Osteoblast (primary cell): Measurements from ENCODE around the gene ADTRP. TPM values are rescaled to one million over a fixed set of nuclear protein-coding genes. Genes with fewer than 3 reads are reported as not detected.

ENCODE experiments used
- DNase-seq: peaks from one replicate; pipeline ENCODE4 v3.0.0; 2011; ENCODE audit warnings: low spot score, mixed read lengths; ENCODE audit not compliant: insufficient read length; ENCODE audit errors: missing footprints
- H2AFZ ChIP-seq: 2 replicates; pipeline ENCODE4 v1.6.0; 2011; ENCODE audit warnings: mild to moderate bottlenecking, low read length
- H3K27ac ChIP-seq: 2 replicates; pipeline ENCODE4 v1.5.1; 2011; ENCODE audit warnings: mild to moderate bottlenecking, low read depth, low read length, moderate library complexity
- H3K27me3 ChIP-seq: 2 replicates; pipeline ENCODE4 v1.6.0; 2012; ENCODE audit warnings: mild to moderate bottlenecking, control low read depth, inconsistent platforms, low read length, moderate library complexity; ENCODE audit not compliant: insufficient read depth
- H3K36me3 ChIP-seq: 2 replicates; pipeline ENCODE4 v1.5.1; 2011; ENCODE audit warnings: mild to moderate bottlenecking, low read length, control low read depth, moderate library complexity; ENCODE audit not compliant: insufficient read depth
- H3K4me1 ChIP-seq: 2 replicates; pipeline ENCODE4 v1.5.1; 2011; ENCODE audit warnings: mild to moderate bottlenecking, low read length, control low read depth, moderate library complexity; ENCODE audit not compliant: insufficient read depth
- H3K4me2 ChIP-seq: 2 replicates; pipeline ENCODE4 v1.6.0; 2011; ENCODE audit warnings: mild to moderate bottlenecking, low read length; ENCODE audit not compliant: insufficient read depth
- H3K4me3 ChIP-seq: fragments of 200-600 bp; sonication (generic); 3 replicates; pipeline ENCODE4 v1.5.1; 2012; ENCODE audit warnings: mild to moderate bottlenecking, low read length, inconsistent platforms; ENCODE audit not compliant: insufficient read depth
- H3K79me2 ChIP-seq: 2 replicates; pipeline ENCODE4 v1.6.0; 2012; ENCODE audit warnings: mild to moderate bottlenecking, low read length, control low read depth, inconsistent platforms; ENCODE audit not compliant: insufficient read depth
- H3K9me3 ChIP-seq: 2 replicates; pipeline ENCODE4 v1.5.1; 2011; ENCODE audit warnings: low read depth, low read length, control low read depth
- H4K20me1 ChIP-seq: 2 replicates; pipeline ENCODE4 v1.6.0; 2012; ENCODE audit warnings: mild to moderate bottlenecking, low read length, control low read depth; ENCODE audit not compliant: insufficient read depth
- small RNA-seq: library from RNA; depleted of rRNA; stranded (forward); fragments of <200 nt; gene quantifications from one replicate; pipeline ENCODE3, GENCODE V24; 2012
- total RNA-seq: library from RNA; depleted of rRNA; stranded (reverse); fragments of >200 nt; gene quantifications from 2 replicates; pipeline ENCODE4 v1.2.3, GENCODE V29; 2012
- TF ChIP-seq, protein P1 (sequence below): IDR thresholded peaks from 2 replicates; pipeline ENCODE4 v1.5.1; 2011; ENCODE audit warnings: mild to moderate bottlenecking, low read depth, low read length, moderate library complexity; ENCODE audit errors: extremely low read depth

ADTRP gene
- total RNA-seq, 1 donor: 0.72 TPM

DNA sequence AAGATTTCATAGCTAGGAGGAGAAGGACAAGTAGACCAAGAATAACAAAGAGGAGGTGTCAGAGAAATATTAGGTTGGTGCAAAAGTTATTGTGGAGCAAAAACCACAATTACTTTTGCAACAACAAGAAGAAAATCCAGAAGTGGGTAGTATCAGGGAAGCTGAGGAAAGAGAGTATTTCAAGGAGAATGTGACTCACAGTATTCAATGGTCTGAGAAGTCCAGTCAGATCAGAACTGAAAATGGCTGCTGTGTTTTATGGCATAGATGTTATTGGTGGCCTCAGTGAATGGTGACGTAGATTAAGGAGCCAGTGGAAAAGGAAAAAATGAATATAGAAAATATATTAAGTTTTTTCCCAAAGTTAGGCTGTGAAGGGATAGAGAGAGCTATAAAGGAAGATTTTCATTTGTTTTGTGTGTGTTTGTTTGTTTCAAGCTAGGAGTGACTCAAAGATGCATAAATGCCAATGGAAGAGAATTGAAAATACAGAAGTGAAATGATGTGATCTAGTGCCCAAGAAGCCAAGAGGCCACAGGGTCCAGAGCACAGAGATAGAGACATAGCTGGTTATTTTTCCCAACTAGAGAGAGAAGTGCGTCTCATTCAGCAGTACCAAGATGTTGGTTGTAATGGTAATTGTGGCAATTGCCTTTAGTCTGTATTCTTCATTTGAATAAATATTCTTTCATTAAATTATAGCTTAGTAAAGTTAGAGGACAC lies 112.8 kb downstream of the ADTRP start:
- H3K9me3 ChIP-seq: no peaks in the 10 kb centered on the region
- no peaks in the 10 kb centered on the region for H4K20me1 ChIP-seq
- no peaks in the 10 kb centered on the region for H3K27me3 ChIP-seq
- no peak overlapping the region for H3K4me3 ChIP-seq
- TF ChIP-seq, protein P1, sequence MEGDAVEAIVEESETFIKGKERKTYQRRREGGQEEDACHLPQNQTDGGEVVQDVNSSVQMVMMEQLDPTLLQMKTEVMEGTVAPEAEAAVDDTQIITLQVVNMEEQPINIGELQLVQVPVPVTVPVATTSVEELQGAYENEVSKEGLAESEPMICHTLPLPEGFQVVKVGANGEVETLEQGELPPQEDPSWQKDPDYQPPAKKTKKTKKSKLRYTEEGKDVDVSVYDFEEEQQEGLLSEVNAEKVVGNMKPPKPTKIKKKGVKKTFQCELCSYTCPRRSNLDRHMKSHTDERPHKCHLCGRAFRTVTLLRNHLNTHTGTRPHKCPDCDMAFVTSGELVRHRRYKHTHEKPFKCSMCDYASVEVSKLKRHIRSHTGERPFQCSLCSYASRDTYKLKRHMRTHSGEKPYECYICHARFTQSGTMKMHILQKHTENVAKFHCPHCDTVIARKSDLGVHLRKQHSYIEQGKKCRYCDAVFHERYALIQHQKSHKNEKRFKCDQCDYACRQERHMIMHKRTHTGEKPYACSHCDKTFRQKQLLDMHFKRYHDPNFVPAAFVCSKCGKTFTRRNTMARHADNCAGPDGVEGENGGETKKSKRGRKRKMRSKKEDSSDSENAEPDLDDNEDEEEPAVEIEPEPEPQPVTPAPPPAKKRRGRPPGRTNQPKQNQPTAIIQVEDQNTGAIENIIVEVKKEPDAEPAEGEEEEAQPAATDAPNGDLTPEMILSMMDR: no peak
- no peak overlapping the region for H2AFZ ChIP-seq
- no peak overlapping the region for H3K27ac ChIP-seq
- H3K4me1 ChIP-seq: no peaks in the 10 kb centered on the region
- no peaks in the 10 kb centered on the region for H3K79me2 ChIP-seq
- H3K36me3 ChIP-seq: no peaks in the 10 kb centered on the region
- H3K4me2 ChIP-seq: no peak overlapping the region
- no peak for DNase-seq

Small RNA genes lying within 50 kb of the gene (small RNA-seq; reads per million reads assigned to genes)
- not detected for gene RF00272

Other genes starting within 250 kb of the ADTRP start
- gene TMEM170B, start 241.1 kb downstream of the ADTRP start, total RNA-seq: 3.8 and 4.0 TPM in 2 replicates
- 18.8 and 21.2 TPM in 2 replicates for gene HIVEP1, start 233.5 kb upstream of the ADTRP start, total RNA-seq